Left ventricle myocardium inferior (tissue), 1 donor: ENCODE results near the gene PRR23E. TPM values are rescaled to one million over a fixed set of nuclear protein-coding genes. Genes with fewer than 3 reads are reported as not detected.

Experiments
- DNase-seq: peaks from one replicate; pipeline ENCODE4 v3.0.0-alpha.2; 2020
- H3K27ac ChIP-seq: fragments of 200-600 bp; replicated peaks from 2 replicates; pipeline ENCODE4 v1.8.0; 2021
- H3K27me3 ChIP-seq: fragments of 200-600 bp; 2 replicates; pipeline ENCODE4 v1.8.0; 2021; ENCODE audit warnings: low read depth
- H3K36me3 ChIP-seq: fragments of 200-600 bp; 2 replicates; pipeline ENCODE4 v1.8.0; 2021
- H3K4me1 ChIP-seq: fragments of 200-600 bp; 2 replicates; pipeline ENCODE4 v1.8.0; 2021
- H3K4me3 ChIP-seq: fragments of 200-600 bp; 2 replicates; pipeline ENCODE4 v1.8.0; 2021; ENCODE audit warnings: mild to moderate bottlenecking, moderate library complexity
- H3K9me3 ChIP-seq: fragments of 200-600 bp; replicated peaks from 2 replicates; pipeline ENCODE4 v1.8.0; 2021
- CTCF ChIP-seq: fragments of 200-600 bp; IDR thresholded peaks from 2 replicates; pipeline ENCODE4 v1.8.0; 2021; ENCODE audit warnings: antibody characterized with exemption, mild to moderate bottlenecking, borderline replicate concordance
- intact Hi-C: fragments of 100-400 bp; cut with micrococcal nuclease; formaldehyde crosslinking; loops from one replicate; pipeline ENCODE4 v1.11.0; 2022
- total RNA-seq: library from RNA; stranded (reverse); fragmentation: NEBNext Ultra II Directional; extraction: Animal tissue kit (Norgen Biotek cat#: 25700); gene quantifications from one replicate; pipeline ENCODE4 v1.2.1, GENCODE V29; 2021
- donor health status: DM: no; HTN: yes; CAD: no; lungs with severe emphysema.

PRR23E gene
- total RNA-seq, 1 donor from 2014 or later: not detected

GRCh38 chr3:127222664-127223063, 29.7 kb downstream of the PRR23E start:
- no peak for DNase-seq
- peaks cover 69% of the 10 kb centered on the region for H3K27me3 ChIP-seq
- H3K4me3 ChIP-seq: no peak overlapping the region
- no peak overlapping the region for H3K27ac ChIP-seq
- intact Hi-C loops: no loop called here
- H3K36me3 ChIP-seq: no peaks in the 10 kb centered on the region
- TF ChIP-seq CTCF: no peak
- peaks cover 16% of the 10 kb centered on the region for H3K9me3 ChIP-seq
- peaks cover 7% of the 10 kb centered on the region for H3K4me1 ChIP-seq

DNA sequence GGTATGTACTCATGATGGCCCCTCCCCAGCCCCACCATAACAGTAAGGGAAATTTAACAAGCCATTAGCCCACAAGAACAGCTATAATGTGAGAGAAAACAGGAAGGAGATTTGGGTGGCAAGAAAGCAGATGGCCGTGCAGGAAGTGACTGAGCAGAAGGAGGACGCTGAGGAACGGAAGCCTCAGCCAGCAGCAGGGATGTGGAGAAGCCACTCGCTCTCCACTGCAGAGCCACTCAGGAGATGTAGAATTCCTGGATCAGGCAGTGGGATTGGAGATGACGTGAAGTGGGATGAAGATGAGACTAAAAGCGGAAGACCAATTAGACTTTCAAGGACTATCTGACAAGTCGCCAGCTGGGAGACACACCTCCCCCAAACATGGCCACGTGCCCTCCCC, 31.2 kb downstream of the PRR23E start:
- Histone ChIP-seq H3K36me3 (no peaks in the 10 kb centered on the region), H3K27ac (no peak overlapping the region), H3K4me3 (no peak overlapping the region), H3K27me3 (peaks cover 59% of the 10 kb centered on the region), H3K4me1 (peaks cover 7% of the 10 kb centered on the region), H3K9me3 (peaks cover 20% of the 10 kb centered on the region)
- TF ChIP-seq CTCF: no peak
- DNase-seq: no peak
- intact Hi-C loops: no loop called here

DNA sequence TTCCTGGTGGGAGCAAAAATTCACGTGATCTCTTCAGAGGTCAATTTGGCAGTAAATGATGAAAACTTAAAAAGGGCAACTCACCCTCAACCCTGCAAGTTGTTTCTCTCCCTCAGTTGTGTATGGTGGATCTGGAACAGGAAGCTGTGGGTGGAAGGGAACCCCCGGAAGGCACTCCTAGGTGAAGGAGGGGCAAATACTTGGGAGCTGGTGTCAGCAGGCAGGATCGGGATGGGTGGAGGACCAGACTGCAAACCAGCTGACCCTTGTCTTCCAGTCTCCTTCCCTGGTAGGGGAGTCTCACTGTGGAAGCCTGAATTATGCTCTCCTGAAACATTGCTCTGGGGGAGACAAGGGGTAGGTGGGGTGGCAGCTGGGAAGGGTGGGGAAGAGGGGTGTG, 33.5 kb downstream of the PRR23E start:
- Histone ChIP-seq H3K36me3 (no peaks in the 10 kb centered on the region), H3K4me3 (no peak overlapping the region), H3K27me3 (peaks cover 40% of the 10 kb centered on the region), H3K4me1 (no peaks in the 10 kb centered on the region), H3K9me3 (peaks cover 41% of the 10 kb centered on the region), H3K27ac (no peak overlapping the region)
- intact Hi-C loops: no loop called here
- TF ChIP-seq CTCF: no peak
- DNase-seq: no peak

- intact Hi-C loops: no loop called here
- H3K27me3 ChIP-seq: peaks cover 32% of the 10 kb centered on the region
- H3K27ac ChIP-seq: no peak overlapping the region
- H3K36me3 ChIP-seq: no peaks in the 10 kb centered on the region
- H3K4me3 ChIP-seq: no peak overlapping the region
- no peak for DNase-seq
- no peak for TF ChIP-seq CTCF
- peaks cover 43% of the 10 kb centered on the region for H3K9me3 ChIP-seq
- H3K4me1 ChIP-seq: no peaks in the 10 kb centered on the region
Observed at GRCh38 chr3:127226946-127227842, 34.3 kb downstream of the PRR23E start.

- Histone ChIP-seq H3K4me1 (no peaks in the 10 kb centered on the region), H3K27me3 (peaks cover 17% of the 10 kb centered on the region), H3K27ac (no peak overlapping the region), H3K36me3 (no peaks in the 10 kb centered on the region), H3K9me3 (peaks cover 43% of the 10 kb centered on the region), H3K4me3 (no peak overlapping the region)
- intact Hi-C loops: no loop called here
- DNase-seq: no peak
- TF ChIP-seq CTCF: no peak
Observed at GRCh38 chr3:127228866-127229265, 35.9 kb downstream of the PRR23E start.
